HCT116 (cell line): ENCODE data around the gene SORCS2. TPM values are rescaled to one million over a fixed set of nuclear protein-coding genes. Genes with fewer than 3 reads are reported as not detected.
"Not testable (repeated sequence)": the region's sequence is repeated elsewhere in the genome, so short reads cannot be mapped to it uniquely, and the experiment has no call there.

ENCODE experiments used
- ATAC-seq: fragments of 200-7000 bp; cut with Tn5 transposase; 2 replicates; pipeline ENCODE4 v1.9.1; 2020; ENCODE audit warnings: mild to moderate bottlenecking, moderate library complexity
- BruUV-seq: library from RNA; stranded (reverse); fragments of 400-500 nt; replicated peaks from 2 replicates; lab custom pipeline; 2021; lab: Mats Ljungman, UMichigan
- CTCF ChIA-PET: fragments of 300-600 bp; sonication (Branson Sonifier 250); formaldehyde crosslinking; loops from one replicate; lab custom pipeline; 2021; ENCODE audit warnings: antibody characterized with exemption; lab: Charles Lee
- POLR2A ChIA-PET: fragments of 300-600, 350-600 bp; sonication (Branson Sonifier 250); formaldehyde crosslinking; loops from one replicate; lab custom pipeline; 2021; ENCODE audit warnings: antibody characterized with exemption; lab: Charles Lee
- RAD21 ChIA-PET, 2 experiments: fragments of 300-600 bp; sonication (Branson Sonifier 250); formaldehyde crosslinking; loops; one replicate each; lab custom pipeline; 2023; ENCODE audit warnings: low total read pairs in 2 of 2; ENCODE audit not compliant: uncharacterized antibody in 2 of 2, unreplicated experiment in 2 of 2, low non-redundant PET in 1 of 2; lab: Charles Lee
- DNase-seq: peaks from one replicate; pipeline ENCODE4 v3.0.0-alpha.2; 2010; ENCODE audit warnings: low read depth, low spot score
- H2AFZ ChIP-seq: fragments of 200-600 bp; shearing (Covaris generic), sonication (generic); 2 replicates; pipeline ENCODE4 v1.6.1; 2017; ENCODE audit warnings: low read depth, mixed run types, mixed read lengths, antibody characterized with exemption, low read length; ENCODE audit not compliant: poor library complexity, severe bottlenecking
- H3K27ac ChIP-seq: 2 replicates; pipeline ENCODE4 v1.5.1; 2012; ENCODE audit warnings: low read depth, low read length
- H3K27me3 ChIP-seq: fragments of 200-600 bp; sonication (generic); 2 replicates; pipeline ENCODE4 v1.6.1; 2016; ENCODE audit warnings: mixed run types, low read length, mixed read lengths; ENCODE audit not compliant: insufficient read depth
- H3K36me3 ChIP-seq, 2 experiments: fragments of 200-500 bp in 1 of 2; fragments of 200-600 bp in 1 of 2; sonication (Bioruptor generic) in 1 of 2; sonication (generic) in 1 of 2; 2 replicates each; pipeline versions ENCODE4 v1.5.1 to v1.6.1; 2014 to 2016; ENCODE audit warnings: low read length in 2 of 2, inconsistent platforms in 1 of 2, mixed read lengths in 1 of 2, mixed run types in 1 of 2; ENCODE audit not compliant: insufficient read depth in 2 of 2, control insufficient read depth in 1 of 2
- H3K4me1 ChIP-seq, 2 experiments: fragments of 200-600 bp in 1 of 2; sonication (generic) in 1 of 2; 2 replicates each; pipeline versions ENCODE4 v1.5.1 to v1.6.1; 2012 to 2017; ENCODE audit warnings: low read length in 2 of 2, inconsistent platforms in 1 of 2, mild to moderate bottlenecking in 1 of 2, mixed read lengths in 1 of 2, mixed run types in 1 of 2, moderate library complexity in 1 of 2; ENCODE audit not compliant: insufficient read depth in 2 of 2, control insufficient read depth in 1 of 2
- H3K4me2 ChIP-seq: fragments of 200-600 bp; sonication (generic); 2 replicates; pipeline ENCODE4 v1.6.1; 2017; ENCODE audit warnings: mixed run types, low read length, mixed read lengths
- H3K4me3 ChIP-seq, 2 experiments: fragments of 200-600 bp in 1 of 2; sonication (generic) in 1 of 2; replicated peaks in 1 of 2; 2 replicates each; pipeline ENCODE4 v1.5.1; 2011 to 2016; ENCODE audit warnings: low read length in 2 of 2, control low read depth in 1 of 2, low read depth in 1 of 2, mild to moderate bottlenecking in 1 of 2, mixed read lengths in 1 of 2, mixed run types in 1 of 2
- H3K79me2 ChIP-seq: fragments of 200-600 bp; sonication (generic); 2 replicates; pipeline ENCODE4 v1.6.1; 2017; ENCODE audit warnings: mild to moderate bottlenecking, mixed run types, low read length, moderate library complexity, mixed read lengths; ENCODE audit not compliant: insufficient read depth
- H3K9ac ChIP-seq: fragments of 200-600 bp; sonication (generic); 2 replicates; pipeline ENCODE4 v1.6.1; 2016; ENCODE audit warnings: low read length, mixed read lengths
- H3K9me2 ChIP-seq: fragments of 200-600 bp; sonication (generic), shearing (Covaris generic); 2 replicates; pipeline ENCODE4 v1.6.1; 2017; ENCODE audit warnings: mixed run types, mild to moderate bottlenecking, moderate library complexity; ENCODE audit not compliant: insufficient read depth
- H3K9me3 ChIP-seq, 2 experiments: fragments of 200-500 bp in 1 of 2; fragments of 200-600 bp in 1 of 2; sonication (Bioruptor generic) in 1 of 2; sonication (generic) in 1 of 2; 2 replicates each; pipeline ENCODE4 v1.6.1; 2014 to 2017; ENCODE audit warnings: low read length in 2 of 2, mixed read lengths in 2 of 2, inconsistent platforms in 1 of 2, low read depth in 1 of 2, mild to moderate bottlenecking in 1 of 2, mixed run types in 1 of 2, moderate library complexity in 1 of 2; ENCODE audit not compliant: control insufficient read depth in 1 of 2, insufficient read depth in 1 of 2
- H4K20me1 ChIP-seq: fragments of 200-600 bp; sonication (generic), shearing (Covaris generic); 2 replicates; pipeline ENCODE4 v1.6.1; 2017; ENCODE audit warnings: mixed run types, mild to moderate bottlenecking, moderate library complexity; ENCODE audit not compliant: insufficient read depth
- ATF3 ChIP-seq: IDR thresholded peaks from 2 replicates; pipeline ENCODE4 v1.6.1; 2012
- CBX3 ChIP-seq: IDR thresholded peaks from 2 replicates; pipeline ENCODE4 v1.6.1; 2012; ENCODE audit warnings: low read depth
- CTCF ChIP-seq, 3 experiments: fragments of 200-600 bp in 1 of 3; sonication (generic) in 1 of 3; IDR thresholded peaks in 2 of 3; conservative IDR thresholded peaks in 1 of 3; 2 replicates each; pipeline ENCODE4 v1.5.1; 2012 to 2017; ENCODE audit warnings: low read depth in 2 of 3, low read length in 2 of 3, antibody characterized with exemption in 1 of 3, borderline replicate concordance in 1 of 3, control low read depth in 1 of 3, mild to moderate bottlenecking in 1 of 3, mixed read lengths in 1 of 3, mixed run types in 1 of 3, moderate library complexity in 1 of 3; ENCODE audit not compliant: insufficient read depth in 1 of 3
- ELF1 ChIP-seq: IDR thresholded peaks from 2 replicates; pipeline ENCODE4 v1.6.1; 2012; ENCODE audit warnings: low read depth, borderline replicate concordance
- EZH2 ChIP-seq: fragments of 200-600 bp; sonication (generic); IDR thresholded peaks from 2 replicates; pipeline ENCODE4 v1.6.1; 2017; ENCODE audit warnings: antibody characterized with exemption, mixed run types
- FOSL1 ChIP-seq: IDR thresholded peaks from 2 replicates; pipeline ENCODE4 v1.6.1; 2012; ENCODE audit warnings: low read depth
- POLR2A ChIP-seq: IDR thresholded peaks from 2 replicates; pipeline ENCODE4 v1.7.0; 2011; ENCODE audit warnings: borderline replicate concordance; ENCODE audit not compliant: insufficient read depth, insufficient read length; ENCODE audit errors: extremely low read depth
- POLR2AphosphoS5 ChIP-seq: IDR thresholded peaks from 2 replicates; pipeline ENCODE4 v1.6.1; 2011; ENCODE audit warnings: mild to moderate bottlenecking, low read depth, low read length, moderate library complexity
- REST ChIP-seq: IDR thresholded peaks from 2 replicates; pipeline ENCODE4 v1.6.1; 2012; ENCODE audit warnings: low read depth
- SRF ChIP-seq: IDR thresholded peaks from 2 replicates; pipeline ENCODE4 v1.6.1; 2012; ENCODE audit warnings: low read depth
- TCF7L2 ChIP-seq: IDR thresholded peaks from 2 replicates; pipeline ENCODE4 v1.7.0; 2011; ENCODE audit warnings: borderline replicate concordance, inconsistent platforms; ENCODE audit not compliant: insufficient read depth, insufficient read length; ENCODE audit errors: extremely low read depth
- ZNF274 ChIP-seq: fragments of 200-500 bp; sonication (Bioruptor generic); IDR thresholded peaks from 2 replicates; pipeline ENCODE4 v1.6.1; 2014; ENCODE audit warnings: mild to moderate bottlenecking, low read depth, low read length, inconsistent platforms
- intact Hi-C: fragments of 100-400 bp; cut with micrococcal nuclease; formaldehyde crosslinking; loops from 2 replicates; pipeline ENCODE4 v1.10.0; 2022
- total RNA-seq: library from RNA; stranded (reverse); gene quantifications from one replicate; pipeline ENCODE4 v1.2.1, GENCODE V29; 2021; ENCODE audit not compliant: unreplicated experiment

The SORCS2 gene
- total RNA-seq, 1 experiment from 2014 or later, result 0.37 TPM

- TF ChIP-seq TCF7L2 (no peak), EZH2 (no peak), CBX3 (no peak), SRF (no peak), ELF1 (no peak), POLR2A (no peak)
- TF ChIP-seq, all 23 proteins: peak for 0
Observed at GRCh38 chr4:7161721-7162214, 30.6 kb upstream of the SORCS2 start (continued).

- H3K9me3 ChIP-seq, H3K27ac ChIP-seq, DNase-seq, RAD21 ChIA-PET, CTCF ChIA-PET, POLR2A ChIA-PET, H3K36me3 ChIP-seq, BruUV-seq, H3K4me2 ChIP-seq, H3K4me1 ChIP-seq, H3K79me2 ChIP-seq, H3K9me2 ChIP-seq, ATAC-seq, H3K4me3 ChIP-seq, intact Hi-C loops, H3K27me3 ChIP-seq, H2AFZ ChIP-seq, H4K20me1 ChIP-seq, H3K9ac ChIP-seq: not testable (repeated sequence)
Observed at GRCh38 chr4:7165056-7165873, 27.1 kb upstream of the SORCS2 start.

- CTCF ChIA-PET, result no interaction called here
- POLR2A ChIA-PET, result no interaction called here
- no peaks in the 10 kb centered on the region for H3K4me1 ChIP-seq
- H3K27ac ChIP-seq, result no peak overlapping the region
- H3K9me3 ChIP-seq, result no peaks in the 10 kb centered on the region
- ATAC-seq (no peak), DNase-seq (no peak)
- RAD21 ChIA-PET, result no interaction called here
- no peaks in the 10 kb centered on the region for H4K20me1 ChIP-seq
- no peak overlapping the region for H3K4me3 ChIP-seq
- H2AFZ ChIP-seq, result no peak overlapping the region
- H3K27me3 ChIP-seq, result no peaks in the 10 kb centered on the region
- intact Hi-C loops, result no loop called here
- H3K79me2 ChIP-seq, result no peaks in the 10 kb centered on the region
- no peak overlapping the region for H3K9ac ChIP-seq
- BruUV-seq, result no TSS peak
- no peaks in the 10 kb centered on the region for H3K9me2 ChIP-seq
- H3K4me2 ChIP-seq, result no peak overlapping the region
- H3K36me3 ChIP-seq, result no peaks in the 10 kb centered on the region
- no peak for TF ChIP-seq FOSL1
- TF ChIP-seq POLR2A, result no peak
- no peak for TF ChIP-seq POLR2AphosphoS5
- no peak for TF ChIP-seq CTCF (IDR thresholded peaks at IDR 0.05 in 2 of 3, conservative IDR thresholded peaks at IDR 0.05 in 1 of 3; ENCODE audit: borderline replicate concordance in 1 of 3, insufficient read depth in 1 of 3, low read depth in 2 of 3, low read length in 2 of 3)
- TF ChIP-seq ZNF274, result no peak
- no peak for TF ChIP-seq ATF3
- no peak for TF ChIP-seq SRF
- TF ChIP-seq REST, result no peak
Observed at GRCh38 chr4:7165874-7166201, 26.5 kb upstream of the SORCS2 start.
